ENCODE results near the gene GGA2.
"Not testable (repeated sequence)": the region's sequence is repeated elsewhere in the genome, so short reads cannot be mapped to it uniquely, and the experiment has no call there.

Gene GGA2

DNA sequence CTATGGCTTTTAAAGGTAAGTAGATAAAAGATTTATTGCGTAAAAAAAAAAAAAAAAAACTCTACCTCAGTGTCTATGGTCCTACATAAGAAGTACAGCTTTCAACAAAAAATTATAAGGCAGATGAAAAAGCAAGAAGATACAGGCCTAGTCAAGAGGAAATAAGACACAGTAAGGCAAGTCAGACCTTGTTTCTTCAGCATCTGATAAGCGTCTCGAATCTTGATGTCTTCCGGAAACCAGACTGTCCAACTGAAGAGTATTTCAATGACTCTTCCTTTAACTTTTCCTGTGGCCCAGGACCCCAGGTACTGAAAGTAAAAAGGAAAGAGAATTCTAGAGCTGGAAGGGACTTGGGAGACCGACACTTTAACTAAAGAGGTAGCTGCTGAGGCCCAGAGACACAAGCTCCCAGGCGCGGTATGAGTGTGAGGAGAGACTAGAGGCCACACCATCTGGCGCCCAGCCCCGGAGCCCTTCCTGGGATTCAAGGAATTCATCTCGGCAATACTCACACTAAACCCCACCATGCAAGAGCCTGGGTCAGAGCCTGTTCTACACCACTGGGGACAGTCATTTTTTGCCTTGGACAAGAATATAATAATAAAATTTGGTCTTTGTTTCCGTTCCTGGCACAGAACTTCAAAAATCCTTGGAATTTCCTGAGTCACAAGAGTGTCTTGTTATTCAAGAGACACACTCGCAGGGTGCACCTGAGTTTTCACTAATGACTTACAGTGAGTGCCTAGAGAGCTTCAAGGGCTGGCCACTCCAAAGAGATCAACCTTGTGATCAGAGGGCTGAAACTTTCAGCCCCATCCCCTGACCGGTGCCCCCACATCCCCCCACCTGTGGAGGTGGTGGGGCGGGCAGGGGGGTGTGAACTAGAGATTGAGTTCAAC is 18.6 kb downstream of the GGA2 start:
- H3K4me3 ChIP-seq (replicated peaks; ENCODE audit: low read depth, low read length), result no peak overlapping the region
- TF ChIP-seq, protein P1, sequence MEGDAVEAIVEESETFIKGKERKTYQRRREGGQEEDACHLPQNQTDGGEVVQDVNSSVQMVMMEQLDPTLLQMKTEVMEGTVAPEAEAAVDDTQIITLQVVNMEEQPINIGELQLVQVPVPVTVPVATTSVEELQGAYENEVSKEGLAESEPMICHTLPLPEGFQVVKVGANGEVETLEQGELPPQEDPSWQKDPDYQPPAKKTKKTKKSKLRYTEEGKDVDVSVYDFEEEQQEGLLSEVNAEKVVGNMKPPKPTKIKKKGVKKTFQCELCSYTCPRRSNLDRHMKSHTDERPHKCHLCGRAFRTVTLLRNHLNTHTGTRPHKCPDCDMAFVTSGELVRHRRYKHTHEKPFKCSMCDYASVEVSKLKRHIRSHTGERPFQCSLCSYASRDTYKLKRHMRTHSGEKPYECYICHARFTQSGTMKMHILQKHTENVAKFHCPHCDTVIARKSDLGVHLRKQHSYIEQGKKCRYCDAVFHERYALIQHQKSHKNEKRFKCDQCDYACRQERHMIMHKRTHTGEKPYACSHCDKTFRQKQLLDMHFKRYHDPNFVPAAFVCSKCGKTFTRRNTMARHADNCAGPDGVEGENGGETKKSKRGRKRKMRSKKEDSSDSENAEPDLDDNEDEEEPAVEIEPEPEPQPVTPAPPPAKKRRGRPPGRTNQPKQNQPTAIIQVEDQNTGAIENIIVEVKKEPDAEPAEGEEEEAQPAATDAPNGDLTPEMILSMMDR (IDR thresholded peaks at IDR 0.05; ENCODE audit: low read depth, low read length, missing control alignments), result no peak
- no peak for DNase-seq (ENCODE audit: extremely low read depth, low read depth)

DNA sequence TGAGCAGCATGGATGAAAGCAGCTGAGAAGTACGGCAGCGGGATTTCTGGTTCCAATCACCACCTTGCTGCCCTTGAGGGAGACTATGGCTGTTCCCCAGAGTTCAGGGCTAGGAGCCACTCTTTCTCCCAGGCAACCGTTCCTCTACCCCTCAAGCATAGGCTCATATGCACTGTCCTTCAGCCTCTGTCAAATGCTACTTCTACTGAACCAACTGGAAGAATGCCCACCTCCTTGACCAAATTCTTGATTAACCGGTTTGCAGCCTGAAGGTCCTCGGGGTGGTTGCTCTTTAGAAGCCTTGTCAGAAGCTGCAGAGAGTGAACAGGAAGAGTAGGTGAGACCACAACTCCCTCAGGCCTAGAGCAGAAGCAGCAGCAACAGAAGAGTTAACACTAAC is 23.8 kb downstream of the GGA2 start:
- H3K4me3 ChIP-seq (replicated peaks; ENCODE audit: low read depth, low read length), result no peak overlapping the region
- TF ChIP-seq, protein P1 (IDR thresholded peaks at IDR 0.05; ENCODE audit: low read depth, low read length, missing control alignments), result no peak
- no peak for DNase-seq (ENCODE audit: extremely low read depth, low read depth)

DNA sequence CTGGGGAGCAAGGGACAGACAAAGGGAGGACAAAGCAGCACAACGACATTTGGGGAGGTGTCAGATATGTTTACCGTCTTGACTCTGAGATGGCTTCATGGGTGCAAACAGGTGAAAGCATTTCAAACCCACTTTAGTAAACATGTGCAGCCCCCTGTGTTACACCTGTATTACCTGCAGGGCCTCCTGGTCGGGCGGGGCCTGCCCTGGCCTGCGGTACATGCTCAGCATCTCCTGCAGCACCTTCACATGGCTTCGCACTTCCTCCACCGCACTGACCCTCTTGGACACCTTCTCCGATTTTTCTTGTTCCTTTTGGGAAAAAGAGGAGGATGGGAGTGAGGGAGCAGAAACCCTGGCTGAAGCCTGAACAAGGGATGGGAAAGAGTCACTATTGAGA is 24.5 kb downstream of the GGA2 start:
- TF ChIP-seq, protein P1 (IDR thresholded peaks at IDR 0.05; ENCODE audit: low read depth, low read length, missing control alignments), result no peak
- H3K4me3 ChIP-seq (replicated peaks; ENCODE audit: low read depth, low read length), result no peak overlapping the region
- no peak for DNase-seq (ENCODE audit: extremely low read depth, low read depth)

GRCh38 chr16:23485257-23485614 is 25.1 kb downstream of the GGA2 start:
- TF ChIP-seq, protein P1 (IDR thresholded peaks at IDR 0.05; ENCODE audit: low read depth, low read length, missing control alignments), result no peak
- H3K4me3 ChIP-seq (replicated peaks; ENCODE audit: low read depth, low read length), result no peak overlapping the region

GRCh38 chr16:23484510-23485256 is 25.6 kb downstream of the GGA2 start:
- H3K4me3 ChIP-seq (replicated peaks; ENCODE audit: low read depth, low read length), result no peak overlapping the region
- DNase-seq (ENCODE audit: extremely low read depth, low read depth), result no peak
- TF ChIP-seq, protein P1 (IDR thresholded peaks at IDR 0.05; ENCODE audit: low read depth, low read length, missing control alignments), result no peak

More at GRCh38 chr16:23485257-23485614, 25.1 kb downstream of the GGA2 start:
- no peak for DNase-seq (ENCODE audit: extremely low read depth, low read depth)

DNA sequence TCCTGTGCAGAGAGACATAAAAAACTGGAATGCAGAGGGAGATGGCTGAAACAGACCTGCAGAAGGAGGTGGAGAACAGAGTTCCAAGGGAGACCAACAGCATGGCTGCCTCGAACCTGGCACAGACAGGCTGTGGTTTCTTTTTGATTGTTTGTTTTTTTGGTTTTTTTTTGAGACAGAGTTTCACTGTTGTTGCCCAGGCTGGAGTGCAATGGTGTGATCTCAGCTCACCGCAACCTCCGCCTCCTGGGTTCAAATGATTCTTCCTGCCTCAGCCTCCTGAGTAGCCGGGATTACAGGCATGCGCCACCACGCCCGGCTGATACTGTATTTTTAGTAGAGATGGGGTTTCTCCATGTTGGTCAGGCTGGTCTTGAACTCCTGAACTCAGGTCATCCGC is 26.8 kb downstream of the GGA2 start:
- H3K4me3 ChIP-seq (replicated peaks; ENCODE audit: low read depth, low read length); DNase-seq (ENCODE audit: extremely low read depth, low read depth): not testable (repeated sequence)

DNA sequence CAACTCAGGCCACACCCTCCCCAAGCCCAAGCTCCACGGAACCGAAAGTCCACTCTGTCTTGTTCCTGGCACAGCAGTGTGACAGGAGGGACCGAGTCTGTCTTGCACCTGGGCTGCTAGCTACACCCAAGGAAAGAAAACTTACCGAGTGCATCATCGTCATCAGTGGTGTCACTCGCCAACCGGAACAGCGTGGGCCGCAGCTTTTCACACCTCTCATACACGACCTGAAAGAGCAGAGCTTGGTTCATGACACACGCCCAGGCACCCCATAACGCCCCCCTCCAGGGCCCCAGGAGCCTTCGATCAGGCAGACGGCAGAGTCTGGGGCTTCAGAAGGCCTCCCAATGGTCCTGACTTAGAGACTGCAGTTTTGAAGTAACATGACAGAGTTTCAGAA is 27.5 kb downstream of the GGA2 start:
- DNase-seq (ENCODE audit: extremely low read depth, low read depth), result no peak
- TF ChIP-seq, protein P1 (IDR thresholded peaks at IDR 0.05; ENCODE audit: low read depth, low read length, missing control alignments), result no peak

More for the DNA sequence above, 27.5 kb downstream of the GGA2 start:
- no peak overlapping the region for H3K4me3 ChIP-seq (replicated peaks; ENCODE audit: low read depth, low read length)
